HepG2 (cell line): ENCODE data around the gene ZNF607. TPM values are rescaled to one million over a fixed set of nuclear protein-coding genes. Genes with fewer than 3 reads are reported as not detected.

Experiments used
- CEBPZ ChIP-seq: IDR thresholded peaks from 2 replicates; pipeline ENCODE4 v1.6.1; 2012; ENCODE audit warnings: low read length, improper control_type of control experiment
- CSRNP1 ChIP-seq: sonication (generic); formaldehyde crosslinking; IDR thresholded peaks from 2 replicates; pipeline ENCODE4 v1.8.1; 2023; ENCODE audit warnings: mild to moderate bottlenecking, missing genetic modification reagents
- MXI1 ChIP-seq: IDR thresholded peaks from 3 replicates; pipeline ENCODE4 v1.6.1; 2012; ENCODE audit warnings: low read depth, low read length, inconsistent platforms, borderline replicate concordance
- NFYC ChIP-seq: IDR thresholded peaks from 2 replicates; pipeline ENCODE4 v1.6.1; 2016; ENCODE audit warnings: missing genetic modification reagents, missing compliant biosample characterization
- PBX3 ChIP-seq: sonication (generic); formaldehyde crosslinking; IDR thresholded peaks from 2 replicates; pipeline ENCODE4 v1.8.1; 2023; ENCODE audit warnings: missing genetic modification reagents, inconsistent platforms, borderline replicate concordance
- PHF20 ChIP-seq: sonication (generic); formaldehyde crosslinking; IDR thresholded peaks from 2 replicates; pipeline ENCODE4 v1.5.0; 2020; ENCODE audit warnings: mild to moderate bottlenecking, missing genetic modification reagents
- PHF21A ChIP-seq: sonication (generic); formaldehyde crosslinking; IDR thresholded peaks from 2 replicates; pipeline ENCODE4 v1.5.0; 2020; ENCODE audit warnings: mild to moderate bottlenecking, missing genetic modification reagents
- PLRG1 ChIP-seq: fragments of 450-650 bp; conservative IDR thresholded peaks from 2 replicates; pipeline ENCODE4 v1.6.1; 2016
- SNAI1 ChIP-seq: sonication (generic); formaldehyde crosslinking; IDR thresholded peaks from 2 replicates; pipeline ENCODE4 v1.5.0; 2020; ENCODE audit warnings: mild to moderate bottlenecking, missing genetic modification reagents, borderline replicate concordance
- STAT6 ChIP-seq: sonication (generic); formaldehyde crosslinking; IDR thresholded peaks from 2 replicates; pipeline ENCODE4 v1.4.0; 2020; ENCODE audit warnings: missing genetic modification reagents, mild to moderate bottlenecking, borderline replicate concordance
- TAF1 ChIP-seq: sonication (generic); formaldehyde crosslinking; IDR thresholded peaks from 2 replicates; pipeline ENCODE4 v1.4.0; 2020; ENCODE audit warnings: missing genetic modification reagents
- TFDP1 ChIP-seq: IDR thresholded peaks from 2 replicates; pipeline ENCODE4 v1.6.1; 2016; ENCODE audit warnings: missing compliant biosample characterization, missing genetic modification reagents, borderline replicate concordance
- ZBTB25 ChIP-seq: IDR thresholded peaks from 2 replicates; pipeline ENCODE4 v1.6.1; 2018; ENCODE audit warnings: missing genetic modification reagents
- ZNF275 ChIP-seq: sonication (generic); formaldehyde crosslinking; IDR thresholded peaks from 2 replicates; pipeline ENCODE4 v1.8.0; 2022; ENCODE audit warnings: missing genetic modification reagents, mild to moderate bottlenecking, inconsistent platforms, borderline replicate concordance
- ZNF660 ChIP-seq: sonication (generic); formaldehyde crosslinking; IDR thresholded peaks from 2 replicates; pipeline ENCODE4 v1.5.1; 2020; ENCODE audit warnings: mild to moderate bottlenecking, low read depth, missing genetic modification reagents, borderline replicate concordance
- ZNF672 ChIP-seq: sonication (generic); formaldehyde crosslinking; IDR thresholded peaks from 2 replicates; pipeline ENCODE4 v1.8.1; 2022; ENCODE audit warnings: missing genetic modification reagents
- polyA plus RNA-seq, 8 experiments: library from polyadenylated mRNA; depleted of rRNA in 3 of 8; stranded (reverse) in 7 of 8; unstranded in 1 of 8; fragments of >200 nt; fragmentation: Illumina TruSeq in 4 of 8; extraction: Trizol in 4 of 8; gene quantifications; 2 replicates each; pipeline versions ENCODE4 v1.2.1 to v1.2.3, GENCODE V29; 2011 to 2016; ENCODE audit warnings: low read depth in 4 of 8, missing spikeins in 1 of 8, mixed read lengths in 1 of 8; ENCODE audit not compliant: insufficient read depth in 1 of 8
- total RNA-seq, 5 experiments: library from RNA; depleted of rRNA; stranded (reverse); fragments of >200 nt; fragmentation: Illumina TruSeq; extraction: Trizol; gene quantifications; 2 replicates each; pipeline ENCODE4 v1.2.3, GENCODE V29; 2016; ENCODE audit warnings: low read depth in 1 of 5

Gene ZNF607
- total and polyA plus RNA-seq, 2 of the 13 experiments (the other 11 are each of a cell fraction or from before 2014, with no cell fraction given), result 3.8 to 8.3 TPM

GRCh38 chr19:37691881-37692504 is 27.6 kb downstream of the ZNF607 start (continued):
- TF ChIP-seq CEBPZ (no peak), TFDP1 (CRISPR knock-in tag) (peak; percentile 50; the same call in 1 of the 2 replicates), PLRG1 (no peak), PBX3 (CRISPR knock-in tag) (no peak), PHF21A (CRISPR knock-in tag) (peak; percentile 97), ZNF660 (CRISPR knock-in tag) (no peak), ZBTB25 (CRISPR knock-in tag) (peak; percentile 70), CSRNP1 (peak; percentile 25; the same call in 1 of the 2 replicates), TAF1 (CRISPR knock-in tag) (peak; percentile 91), MXI1 (peak; percentile 15; the same call in 1 of the 3 replicates), PHF20 (CRISPR knock-in tag) (peak; percentile 82), SNAI1 (no peak), ZNF275 (CRISPR knock-in tag) (no peak), STAT6 (CRISPR knock-in tag) (peak; percentile 61; the same call in 1 of the 2 replicates), NFYC (peak; percentile 63), ZNF672 (CRISPR knock-in tag) (no peak)
